NCI-H187 treated with DMSO at 0.1 percent for 48 hours (cell line): ENCODE results near the gene STMND1.

Experiments used
- DNase-seq: peaks from one replicate; lab custom pipeline; 2025; lab: John Stamatoyannopoulos, UW

Gene STMND1

DNA sequence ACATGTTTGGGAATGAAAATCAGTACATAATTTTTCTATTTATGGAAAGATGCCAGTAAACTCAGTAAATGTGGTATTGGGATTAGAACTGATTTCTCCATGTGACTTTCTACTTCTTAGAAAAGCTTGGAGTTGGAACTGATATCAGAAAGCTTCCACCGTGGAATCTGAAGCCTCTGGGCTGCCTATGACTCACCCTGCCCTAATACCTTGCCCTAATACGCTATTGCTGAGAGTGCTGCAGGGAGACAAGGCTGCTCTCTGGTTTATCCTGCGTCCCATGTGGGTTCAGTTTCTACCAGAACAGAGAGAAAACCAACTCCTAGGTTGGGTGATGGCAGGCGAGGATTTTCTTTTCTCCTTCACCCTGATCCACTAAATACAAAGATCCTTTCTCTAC, 3.3 kb upstream of the STMND1 start:
- DNase-seq = no peak

GRCh38 chr6:17099401-17100059, 2.3 kb upstream of the STMND1 start:
- no peak for DNase-seq

DNA sequence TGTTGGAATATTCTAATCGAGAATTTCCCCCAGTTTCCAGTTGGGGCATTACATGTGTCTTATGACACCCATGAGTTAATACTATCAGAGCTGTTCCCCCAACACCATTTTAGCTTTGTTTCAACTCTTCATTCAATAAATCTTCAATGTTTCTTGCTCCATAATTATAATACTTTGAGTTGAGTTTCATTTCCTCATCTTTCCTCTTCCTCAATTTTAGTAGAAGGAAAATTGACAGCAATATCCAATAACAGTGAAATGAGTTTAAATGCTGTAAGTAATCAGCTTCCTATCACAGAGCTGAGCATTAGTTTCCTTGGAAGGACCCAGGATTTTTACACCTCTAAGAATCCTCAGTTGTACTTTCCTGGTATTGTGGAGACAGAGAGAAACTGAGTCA, 1.0 kb upstream of the STMND1 start:
- no peak for DNase-seq

GRCh38 chr6:17102258-17102870, 514 bp downstream of the STMND1 start:
- DNase-seq = no peak

DNA sequence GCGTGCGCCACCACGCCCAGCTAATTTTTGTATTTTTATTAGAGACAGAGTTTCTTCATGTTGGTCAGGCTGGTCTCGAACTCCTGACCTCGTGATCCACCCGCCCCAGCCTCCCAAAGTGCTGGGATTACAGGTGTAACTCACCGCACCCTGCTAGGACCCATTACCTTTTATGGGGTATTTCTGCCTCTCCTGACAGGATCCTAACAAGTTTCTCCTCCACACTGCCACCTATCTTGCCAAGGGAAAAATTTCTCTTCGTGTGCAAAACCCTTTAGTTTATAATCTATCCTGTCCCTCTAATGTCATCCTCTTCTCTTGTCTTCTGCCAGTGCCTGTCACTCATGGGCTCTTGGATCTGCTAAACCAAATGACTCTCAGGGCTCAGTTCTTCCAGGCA, 1.9 kb downstream of the STMND1 start:
- DNase-seq = no peak

GRCh38 chr6:17107863-17108262, 6.0 kb downstream of the STMND1 start:
- no peak for DNase-seq

GRCh38 chr6:17115251-17116116, 13.6 kb downstream of the STMND1 start:
- no peak for DNase-seq

DNA sequence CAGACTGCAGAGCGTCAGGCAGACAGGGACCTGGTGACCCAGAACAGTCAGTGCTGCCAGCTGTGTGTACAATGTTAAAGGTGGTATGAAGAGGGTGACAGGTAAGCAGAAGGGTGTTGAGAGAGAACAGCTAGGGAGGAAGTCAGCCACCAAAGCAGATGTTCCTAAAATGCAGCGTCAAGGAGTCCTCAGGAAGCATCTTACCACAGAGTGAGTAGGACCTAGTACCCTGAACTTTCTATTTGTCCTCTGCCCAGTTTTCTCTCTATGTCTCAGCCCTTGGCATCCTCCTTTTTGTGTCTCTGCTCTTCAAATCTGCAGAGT, 14.2 kb downstream of the STMND1 start:
- DNase-seq = no peak

DNA sequence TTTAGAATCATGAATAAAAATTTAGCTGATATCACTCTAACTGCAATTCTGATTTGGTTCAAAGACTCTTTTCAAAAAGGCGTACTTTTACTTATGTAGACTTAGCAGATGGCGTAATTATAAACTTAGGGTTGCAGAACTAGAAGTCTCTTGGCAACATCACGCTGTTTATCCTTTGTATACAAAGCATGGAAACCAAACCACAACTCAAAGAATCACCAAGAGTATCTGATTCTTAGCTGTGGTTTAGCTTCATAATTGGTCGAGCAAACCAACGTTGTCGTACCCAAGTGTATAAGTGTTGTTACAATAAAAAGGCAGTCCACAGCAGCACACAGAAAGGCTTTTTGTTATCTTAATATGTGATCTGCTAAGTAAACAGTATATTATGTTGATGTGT, 18.2 kb downstream of the STMND1 start:
- DNase-seq = no peak

- DNase-seq = no peak
Measured at GRCh38 chr6:17125407-17125806, 23.6 kb downstream of the STMND1 start.

- DNase-seq = no peak
Measured at GRCh38 chr6:17130786-17131185, 28.9 kb downstream of the STMND1 start.

- DNase-seq = no peak
Measured at GRCh38 chr6:17132967-17133366, 31.1 kb downstream of the STMND1 start.

GRCh38 chr6:17138033-17138432, 36.2 kb downstream of the STMND1 start:
- DNase-seq = no peak

DNA sequence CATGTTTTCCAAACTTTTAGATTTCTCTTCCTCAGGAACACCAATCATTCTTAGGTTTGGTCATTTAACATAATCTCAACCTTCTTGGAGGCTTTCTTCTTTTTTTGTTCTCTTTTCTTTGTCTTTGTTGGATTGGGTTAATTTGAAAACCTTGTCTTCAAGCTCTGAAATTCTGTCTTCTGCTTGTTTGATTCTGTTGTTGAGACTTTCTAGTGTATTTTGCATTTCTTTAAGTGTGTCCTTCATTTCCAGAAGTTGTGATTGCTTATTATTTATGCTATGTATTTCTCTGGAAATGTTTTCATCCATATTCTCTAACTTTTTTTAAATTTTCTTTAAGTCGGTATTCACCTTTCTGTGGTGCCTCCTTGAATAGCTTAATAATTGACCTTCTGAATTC, 42.2 kb downstream of the STMND1 start:
- no peak for DNase-seq

DNA sequence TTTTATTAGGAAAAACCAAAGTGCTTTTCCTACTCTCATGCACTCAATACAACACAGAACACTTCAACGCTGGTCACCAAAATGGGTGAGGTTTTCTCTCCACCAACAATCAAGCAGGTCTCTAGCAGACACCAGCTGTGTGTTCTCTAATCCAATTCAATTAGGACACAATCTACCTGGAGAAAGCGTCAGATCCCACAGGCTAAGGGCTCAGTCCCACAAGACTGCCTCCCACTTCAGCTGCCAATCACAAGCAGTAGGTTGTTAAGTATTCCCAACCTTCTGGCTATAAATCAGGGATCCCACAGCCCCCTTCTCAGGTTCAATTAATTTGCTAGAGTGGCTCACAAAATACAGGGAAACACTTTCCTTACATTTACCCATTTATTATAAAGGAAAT, 47.7 kb downstream of the STMND1 start:
- DNase-seq = no peak

DNA sequence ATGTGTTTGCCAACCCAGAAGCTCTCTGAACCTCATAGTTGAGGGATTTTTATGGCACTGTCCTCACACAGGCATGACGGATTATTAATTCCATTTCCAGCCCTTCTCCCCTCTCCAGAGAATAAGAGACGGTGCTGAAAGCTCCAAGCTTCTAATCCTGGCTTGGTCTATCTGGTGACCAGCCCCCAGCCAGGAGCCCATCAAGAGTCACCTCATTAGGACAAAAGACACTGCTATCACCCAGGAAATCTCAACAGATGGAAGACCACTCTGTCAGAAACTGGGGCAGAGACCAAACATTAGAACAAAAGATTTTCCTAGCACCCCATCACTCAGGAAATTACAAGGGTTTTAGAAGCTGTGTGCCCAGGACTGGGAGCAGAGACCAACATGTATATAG, 48.2 kb downstream of the STMND1 start:
- DNase-seq = no peak

DNA sequence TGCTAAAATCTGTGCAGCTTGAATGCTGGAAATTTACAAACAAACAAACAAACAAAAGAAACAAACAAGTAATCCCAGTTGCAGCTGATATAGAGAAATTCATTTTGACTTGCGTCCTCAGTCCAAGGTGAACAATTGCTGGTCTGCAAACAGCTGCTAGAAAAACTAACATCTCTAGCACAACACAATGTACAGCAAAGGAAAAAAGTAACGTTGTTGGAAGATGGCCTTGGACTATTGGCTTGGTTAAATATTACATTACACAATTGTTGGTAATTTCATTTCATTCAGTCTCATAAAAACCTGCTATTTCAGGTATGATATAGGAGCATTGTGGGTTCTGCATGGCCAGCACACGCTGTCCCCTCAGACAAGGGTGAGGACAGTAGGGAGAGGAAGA, 50.0 kb downstream of the STMND1 start:
- no peak for DNase-seq

DNA sequence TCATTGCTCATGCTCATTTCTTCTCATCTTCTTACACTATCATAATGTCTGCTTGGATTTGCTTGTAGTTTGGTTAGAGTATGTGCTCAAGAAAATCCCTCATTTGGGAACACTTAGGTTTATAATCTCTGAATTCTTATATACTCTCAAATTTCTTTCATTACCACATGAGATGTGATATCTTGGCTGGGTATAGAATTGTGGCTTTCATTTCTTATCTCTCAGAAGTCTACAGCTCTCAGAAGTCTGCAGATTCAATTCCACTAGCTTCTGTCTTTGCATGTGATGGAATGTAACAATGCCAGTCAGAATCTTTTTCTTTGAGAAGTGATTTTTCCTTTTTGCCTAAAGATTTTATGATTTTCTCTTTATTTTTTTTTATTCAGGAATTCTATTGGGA, 50.9 kb downstream of the STMND1 start:
- DNase-seq = no peak

DNA sequence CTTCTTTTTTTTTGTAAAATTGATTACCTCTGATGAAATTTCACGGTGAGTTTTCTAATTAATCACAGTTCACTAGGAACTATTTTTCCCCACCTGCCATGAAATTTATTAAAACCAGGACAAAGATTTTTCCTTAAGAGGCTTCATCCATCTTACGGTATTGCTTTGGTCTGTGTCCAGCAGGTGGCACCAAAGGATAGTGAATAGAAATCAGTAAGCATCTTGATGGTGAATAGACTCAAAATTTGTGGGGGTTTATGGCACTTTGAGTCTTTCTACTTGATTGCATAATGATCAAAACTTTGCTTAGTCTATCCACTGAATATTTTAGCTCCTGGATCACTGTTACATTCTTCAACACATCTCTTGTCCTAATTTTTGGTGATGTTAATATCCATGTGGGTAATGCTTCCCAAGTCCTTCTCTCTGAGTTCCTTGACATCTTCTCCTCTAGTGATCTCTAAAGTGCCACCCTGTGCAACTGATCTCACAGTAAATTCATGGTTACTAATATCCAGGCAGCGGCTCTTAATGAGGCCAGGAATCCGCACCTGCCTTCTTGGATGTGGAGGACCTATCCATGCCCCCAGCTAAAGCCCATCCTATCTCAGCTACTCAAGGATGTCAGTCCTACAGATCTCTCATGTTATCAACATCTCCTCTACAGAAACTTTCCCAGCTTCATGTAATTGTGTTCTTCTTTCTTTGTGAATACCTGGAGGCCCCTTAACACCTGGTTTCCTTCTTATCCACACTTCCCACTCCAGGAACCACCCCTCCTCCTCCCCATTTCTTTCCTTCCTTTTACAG, 54.5 kb downstream of the STMND1 start:
- peak; percentile 13 for DNase-seq

DNA sequence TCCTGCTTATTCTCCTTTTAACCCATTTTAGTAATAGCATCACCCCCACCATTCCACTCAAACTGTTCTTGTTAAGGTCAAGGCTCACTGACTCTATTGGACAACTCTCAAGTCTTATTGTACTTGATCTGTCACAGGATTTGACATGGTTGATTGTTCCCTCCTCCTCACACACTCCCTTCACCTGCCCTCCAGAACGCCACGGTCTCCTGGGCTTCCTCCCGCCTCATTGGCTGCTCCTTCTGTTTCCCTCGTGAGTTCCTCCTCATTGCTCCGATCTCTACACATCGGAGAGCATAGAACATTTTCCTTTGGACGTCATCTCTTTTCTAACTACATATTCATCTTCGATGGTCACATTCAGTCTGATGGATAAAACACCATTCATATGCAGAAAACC, 55.1 kb downstream of the STMND1 start:
- no peak for DNase-seq

DNA sequence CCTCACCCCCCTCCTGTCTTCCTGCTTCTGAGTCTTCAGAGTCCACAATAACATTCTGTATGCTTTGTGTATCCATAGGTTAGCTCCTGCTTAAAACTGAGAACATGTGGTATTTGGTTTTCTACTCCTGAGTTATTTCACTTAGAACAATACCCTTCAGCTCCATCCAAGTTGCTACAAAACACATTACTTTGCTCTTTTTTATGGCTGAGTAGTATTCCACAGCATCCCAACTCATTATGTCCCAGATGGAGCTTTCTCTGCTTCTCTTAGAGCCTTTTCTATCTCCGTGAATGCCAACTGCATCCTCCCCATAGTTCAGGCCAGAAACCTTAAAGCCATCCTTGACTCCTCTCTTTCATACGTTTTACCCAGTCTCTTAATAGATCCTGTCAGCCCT, 55.8 kb downstream of the STMND1 start:
- DNase-seq = no peak

GRCh38 chr6:17159240-17159639, 57.4 kb downstream of the STMND1 start:
- DNase-seq = no peak

- DNase-seq = no peak
Measured at GRCh38 chr6:17161076-17161475, 59.2 kb downstream of the STMND1 start.
